Testis (tissue), 2 donors: ENCODE data around the gene CNGB1.

ENCODE experiments used
- CTCF ChIP-seq, 3 experiments: fragments of 450-650 bp in 2 of 3; fragments of 200-600 bp in 1 of 3; sonication (generic) in 1 of 3; IDR thresholded peaks; one replicate each; pipeline ENCODE4 v1.5.1; 2016 to 2019; ENCODE audit warnings: antibody characterized with exemption in 3 of 3, mild to moderate bottlenecking in 2 of 3, moderate library complexity in 1 of 3
- POLR2A ChIP-seq: fragments of 450-650 bp; IDR thresholded peaks from one replicate; pipeline ENCODE4 v1.6.1; 2017; ENCODE audit warnings: antibody characterized with exemption, mild to moderate bottlenecking, moderate library complexity

- TF ChIP-seq CTCF (IDR thresholded peaks at IDR 0.05), result no peak
- no peak for TF ChIP-seq POLR2A
These were observed 27.6 kb upstream of the CNGB1 start for GRCh38 chr16:57998486-57998885.
